HepG2 (cell line): ENCODE data around the gene GRAMD2A. TPM values are rescaled to one million over a fixed set of nuclear protein-coding genes. Genes with fewer than 3 reads are reported as not detected.
A peak's percentile ranks its signal among the peaks of the same experiment; 100 is the strongest.

ENCODE experiments used
- CAMTA2 ChIP-seq: sonication (generic); formaldehyde crosslinking; IDR thresholded peaks from 2 replicates; pipeline ENCODE4 v1.4.0; 2020; ENCODE audit warnings: mild to moderate bottlenecking, missing genetic modification reagents, borderline replicate concordance
- CHCHD3 ChIP-seq: sonication (generic); formaldehyde crosslinking; IDR thresholded peaks from 2 replicates; pipeline ENCODE4 v1.8.0; 2022; ENCODE audit warnings: mild to moderate bottlenecking, missing genetic modification reagents, moderate library complexity
- RXRA ChIP-seq: sonication (generic); formaldehyde crosslinking; IDR thresholded peaks from 2 replicates; pipeline ENCODE4 v1.5.1; 2020; ENCODE audit warnings: missing genetic modification reagents
- SYNCRIP ChIP-seq: fragments of 200-400 bp; formaldehyde crosslinking; IDR thresholded peaks from 2 replicates; pipeline ENCODE4 v1.6.1; 2018; ENCODE audit warnings: mild to moderate bottlenecking, low read depth, low read length; ENCODE audit not compliant: insufficient read depth
- ZNF274 ChIP-seq: sonication (generic); formaldehyde crosslinking; IDR thresholded peaks from 2 replicates; pipeline ENCODE4 v1.5.1; 2020; ENCODE audit warnings: mild to moderate bottlenecking, missing genetic modification reagents
- ZNF430 ChIP-seq: sonication (generic); formaldehyde crosslinking; IDR thresholded peaks from 2 replicates; pipeline ENCODE4 v1.9.0; 2021; ENCODE audit warnings: mild to moderate bottlenecking, missing genetic modification reagents
- ZNF451 ChIP-seq: sonication (generic); formaldehyde crosslinking; IDR thresholded peaks from 2 replicates; pipeline ENCODE4 v1.5.0; 2020; ENCODE audit warnings: mild to moderate bottlenecking, missing genetic modification reagents
- ZNF501 ChIP-seq: sonication (generic); formaldehyde crosslinking; IDR thresholded peaks from 2 replicates; pipeline ENCODE4 v1.5.1; 2020; ENCODE audit warnings: mild to moderate bottlenecking, moderate library complexity, missing genetic modification reagents
- polyA plus RNA-seq, 8 experiments: library from polyadenylated mRNA; depleted of rRNA in 3 of 8; stranded (reverse) in 7 of 8; unstranded in 1 of 8; fragments of >200 nt; fragmentation: Illumina TruSeq in 4 of 8; extraction: Trizol in 4 of 8; gene quantifications; 2 replicates each; pipeline versions ENCODE4 v1.2.1 to v1.2.3, GENCODE V29; 2011 to 2016; ENCODE audit warnings: low read depth in 4 of 8, missing spikeins in 1 of 8, mixed read lengths in 1 of 8; ENCODE audit not compliant: insufficient read depth in 1 of 8
- total RNA-seq, 5 experiments: library from RNA; depleted of rRNA; stranded (reverse); fragments of >200 nt; fragmentation: Illumina TruSeq; extraction: Trizol; gene quantifications; 2 replicates each; pipeline ENCODE4 v1.2.3, GENCODE V29; 2016; ENCODE audit warnings: low read depth in 1 of 5
- TF ChIP-seq, protein P1 (sequence below): sonication (generic); formaldehyde crosslinking; IDR thresholded peaks from 2 replicates; pipeline ENCODE4 v1.9.0; 2022; ENCODE audit warnings: missing genetic modification reagents, mild to moderate bottlenecking, borderline replicate concordance
- TF ChIP-seq, protein P2 (sequence below): sonication (generic); formaldehyde crosslinking; IDR thresholded peaks from 2 replicates; pipeline ENCODE4 v1.4.0; 2020; ENCODE audit warnings: missing genetic modification reagents, borderline replicate concordance
- TF ChIP-seq, protein P3 (sequence below): IDR thresholded peaks from 2 replicates; pipeline ENCODE4 v1.6.1; 2012; ENCODE audit warnings: inconsistent platforms
- TF ChIP-seq, protein P4 (sequence below): sonication (generic); formaldehyde crosslinking; IDR thresholded peaks from 2 replicates; pipeline ENCODE4 v1.4.0; 2020; ENCODE audit warnings: mild to moderate bottlenecking, missing genetic modification reagents
- TF ChIP-seq, protein P5 (sequence below): sonication (generic); formaldehyde crosslinking; IDR thresholded peaks from 2 replicates; pipeline ENCODE4 v1.5.1; 2020; ENCODE audit warnings: missing genetic modification reagents, mild to moderate bottlenecking, borderline replicate concordance
- TF ChIP-seq, protein P6 (sequence below): sonication (generic); formaldehyde crosslinking; IDR thresholded peaks from 2 replicates; pipeline ENCODE4 v1.4.0; 2020; ENCODE audit warnings: mild to moderate bottlenecking, missing genetic modification reagents
- TF ChIP-seq, protein P7 (sequence below): sonication (generic); formaldehyde crosslinking; IDR thresholded peaks from 2 replicates; pipeline ENCODE4 v1.5.0; 2020; ENCODE audit warnings: missing genetic modification reagents

The GRAMD2A gene
- total and polyA plus RNA-seq, 2 of the 13 experiments (the other 11 are each of a cell fraction or from before 2014, with no cell fraction given) = 0.04 TPM; not detected in 1

DNA sequence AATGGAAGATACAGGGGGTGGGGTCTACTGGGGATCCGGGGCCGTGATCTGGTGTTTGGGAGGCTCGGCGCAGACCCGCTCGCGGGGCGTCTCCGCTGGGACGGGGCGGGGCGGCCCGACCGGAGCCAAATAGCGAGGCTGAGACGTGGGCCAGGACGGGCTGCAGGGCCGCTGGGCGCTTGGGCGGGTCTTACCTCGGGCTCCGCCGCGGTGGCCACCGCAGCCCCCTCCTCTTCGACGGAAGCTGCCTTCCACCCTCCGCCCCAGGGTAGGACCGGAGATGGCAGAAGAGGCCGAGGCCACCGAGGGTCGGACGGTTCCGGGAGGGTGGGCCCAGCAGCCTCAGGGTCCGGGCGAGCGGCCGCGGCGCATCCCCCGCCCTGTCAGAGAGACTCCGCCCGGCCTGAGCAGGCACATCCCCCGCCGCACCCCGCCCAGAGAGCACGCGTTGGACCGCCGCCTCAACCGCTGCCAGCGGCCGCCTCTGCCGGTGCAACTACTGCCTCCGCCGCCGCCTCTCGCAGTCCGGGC is 80.0 kb downstream of the GRAMD2A start (continued):
- TF ChIP-seq ZNF501 (CRISPR knock-in tag) = 0 out of 2 replicates have a peak, but pooled peaks have one; percentile 25
- peak; percentile 44; the same call in 1 of the 2 replicates for TF ChIP-seq RXRA (CRISPR knock-in tag)
- TF ChIP-seq SYNCRIP = no peak
- no peak for TF ChIP-seq ZNF451 (CRISPR knock-in tag)
- no peak; the same call in 1 of the 2 replicates for TF ChIP-seq ZNF274 (CRISPR knock-in tag)
- 0 out of 2 replicates have a peak, but pooled peaks have one; percentile 39 for TF ChIP-seq CHCHD3 (CRISPR knock-in tag)
- TF ChIP-seq, protein P1, sequence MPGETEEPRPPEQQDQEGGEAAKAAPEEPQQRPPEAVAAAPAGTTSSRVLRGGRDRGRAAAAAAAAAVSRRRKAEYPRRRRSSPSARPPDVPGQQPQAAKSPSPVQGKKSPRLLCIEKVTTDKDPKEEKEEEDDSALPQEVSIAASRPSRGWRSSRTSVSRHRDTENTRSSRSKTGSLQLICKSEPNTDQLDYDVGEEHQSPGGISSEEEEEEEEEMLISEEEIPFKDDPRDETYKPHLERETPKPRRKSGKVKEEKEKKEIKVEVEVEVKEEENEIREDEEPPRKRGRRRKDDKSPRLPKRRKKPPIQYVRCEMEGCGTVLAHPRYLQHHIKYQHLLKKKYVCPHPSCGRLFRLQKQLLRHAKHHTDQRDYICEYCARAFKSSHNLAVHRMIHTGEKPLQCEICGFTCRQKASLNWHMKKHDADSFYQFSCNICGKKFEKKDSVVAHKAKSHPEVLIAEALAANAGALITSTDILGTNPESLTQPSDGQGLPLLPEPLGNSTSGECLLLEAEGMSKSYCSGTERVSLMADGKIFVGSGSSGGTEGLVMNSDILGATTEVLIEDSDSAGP (CRISPR knock-in tag) = no peak
- TF ChIP-seq, protein P2, sequence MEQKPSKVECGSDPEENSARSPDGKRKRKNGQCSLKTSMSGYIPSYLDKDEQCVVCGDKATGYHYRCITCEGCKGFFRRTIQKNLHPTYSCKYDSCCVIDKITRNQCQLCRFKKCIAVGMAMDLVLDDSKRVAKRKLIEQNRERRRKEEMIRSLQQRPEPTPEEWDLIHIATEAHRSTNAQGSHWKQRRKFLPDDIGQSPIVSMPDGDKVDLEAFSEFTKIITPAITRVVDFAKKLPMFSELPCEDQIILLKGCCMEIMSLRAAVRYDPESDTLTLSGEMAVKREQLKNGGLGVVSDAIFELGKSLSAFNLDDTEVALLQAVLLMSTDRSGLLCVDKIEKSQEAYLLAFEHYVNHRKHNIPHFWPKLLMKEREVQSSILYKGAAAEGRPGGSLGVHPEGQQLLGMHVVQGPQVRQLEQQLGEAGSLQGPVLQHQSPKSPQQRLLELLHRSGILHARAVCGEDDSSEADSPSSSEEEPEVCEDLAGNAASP (CRISPR knock-in tag) = peak; percentile 16; the same call in 1 of the 2 replicates
- TF ChIP-seq ZNF430 = peak; percentile 77
- TF ChIP-seq, protein P3, sequence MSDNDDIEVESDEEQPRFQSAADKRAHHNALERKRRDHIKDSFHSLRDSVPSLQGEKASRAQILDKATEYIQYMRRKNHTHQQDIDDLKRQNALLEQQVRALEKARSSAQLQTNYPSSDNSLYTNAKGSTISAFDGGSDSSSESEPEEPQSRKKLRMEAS = peak; percentile 50; the same call in 1 of the 2 replicates
- TF ChIP-seq, protein P4, sequence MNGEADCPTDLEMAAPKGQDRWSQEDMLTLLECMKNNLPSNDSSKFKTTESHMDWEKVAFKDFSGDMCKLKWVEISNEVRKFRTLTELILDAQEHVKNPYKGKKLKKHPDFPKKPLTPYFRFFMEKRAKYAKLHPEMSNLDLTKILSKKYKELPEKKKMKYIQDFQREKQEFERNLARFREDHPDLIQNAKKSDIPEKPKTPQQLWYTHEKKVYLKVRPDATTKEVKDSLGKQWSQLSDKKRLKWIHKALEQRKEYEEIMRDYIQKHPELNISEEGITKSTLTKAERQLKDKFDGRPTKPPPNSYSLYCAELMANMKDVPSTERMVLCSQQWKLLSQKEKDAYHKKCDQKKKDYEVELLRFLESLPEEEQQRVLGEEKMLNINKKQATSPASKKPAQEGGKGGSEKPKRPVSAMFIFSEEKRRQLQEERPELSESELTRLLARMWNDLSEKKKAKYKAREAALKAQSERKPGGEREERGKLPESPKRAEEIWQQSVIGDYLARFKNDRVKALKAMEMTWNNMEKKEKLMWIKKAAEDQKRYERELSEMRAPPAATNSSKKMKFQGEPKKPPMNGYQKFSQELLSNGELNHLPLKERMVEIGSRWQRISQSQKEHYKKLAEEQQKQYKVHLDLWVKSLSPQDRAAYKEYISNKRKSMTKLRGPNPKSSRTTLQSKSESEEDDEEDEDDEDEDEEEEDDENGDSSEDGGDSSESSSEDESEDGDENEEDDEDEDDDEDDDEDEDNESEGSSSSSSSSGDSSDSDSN (CRISPR knock-in tag) = peak; percentile 77
- peak; percentile 89; the same call in 1 of the 2 replicates for TF ChIP-seq CAMTA2 (CRISPR knock-in tag)
- TF ChIP-seq, protein P5, sequence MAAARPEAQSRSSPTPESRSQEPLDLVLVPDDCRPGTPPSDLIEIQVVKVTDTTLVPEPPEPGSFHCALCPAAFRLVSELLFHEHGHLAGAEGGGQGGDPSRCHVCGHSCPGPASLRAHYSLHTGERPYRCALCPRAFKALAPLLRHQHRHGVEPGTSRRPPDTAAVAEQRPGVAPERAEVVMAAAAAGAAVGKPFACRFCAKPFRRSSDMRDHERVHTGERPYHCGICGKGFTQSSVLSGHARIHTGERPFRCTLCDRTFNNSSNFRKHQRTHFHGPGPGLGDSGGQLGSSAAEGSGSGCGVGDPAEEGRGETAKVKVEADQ (CRISPR knock-in tag) = no peak
- TF ChIP-seq, protein P6, sequence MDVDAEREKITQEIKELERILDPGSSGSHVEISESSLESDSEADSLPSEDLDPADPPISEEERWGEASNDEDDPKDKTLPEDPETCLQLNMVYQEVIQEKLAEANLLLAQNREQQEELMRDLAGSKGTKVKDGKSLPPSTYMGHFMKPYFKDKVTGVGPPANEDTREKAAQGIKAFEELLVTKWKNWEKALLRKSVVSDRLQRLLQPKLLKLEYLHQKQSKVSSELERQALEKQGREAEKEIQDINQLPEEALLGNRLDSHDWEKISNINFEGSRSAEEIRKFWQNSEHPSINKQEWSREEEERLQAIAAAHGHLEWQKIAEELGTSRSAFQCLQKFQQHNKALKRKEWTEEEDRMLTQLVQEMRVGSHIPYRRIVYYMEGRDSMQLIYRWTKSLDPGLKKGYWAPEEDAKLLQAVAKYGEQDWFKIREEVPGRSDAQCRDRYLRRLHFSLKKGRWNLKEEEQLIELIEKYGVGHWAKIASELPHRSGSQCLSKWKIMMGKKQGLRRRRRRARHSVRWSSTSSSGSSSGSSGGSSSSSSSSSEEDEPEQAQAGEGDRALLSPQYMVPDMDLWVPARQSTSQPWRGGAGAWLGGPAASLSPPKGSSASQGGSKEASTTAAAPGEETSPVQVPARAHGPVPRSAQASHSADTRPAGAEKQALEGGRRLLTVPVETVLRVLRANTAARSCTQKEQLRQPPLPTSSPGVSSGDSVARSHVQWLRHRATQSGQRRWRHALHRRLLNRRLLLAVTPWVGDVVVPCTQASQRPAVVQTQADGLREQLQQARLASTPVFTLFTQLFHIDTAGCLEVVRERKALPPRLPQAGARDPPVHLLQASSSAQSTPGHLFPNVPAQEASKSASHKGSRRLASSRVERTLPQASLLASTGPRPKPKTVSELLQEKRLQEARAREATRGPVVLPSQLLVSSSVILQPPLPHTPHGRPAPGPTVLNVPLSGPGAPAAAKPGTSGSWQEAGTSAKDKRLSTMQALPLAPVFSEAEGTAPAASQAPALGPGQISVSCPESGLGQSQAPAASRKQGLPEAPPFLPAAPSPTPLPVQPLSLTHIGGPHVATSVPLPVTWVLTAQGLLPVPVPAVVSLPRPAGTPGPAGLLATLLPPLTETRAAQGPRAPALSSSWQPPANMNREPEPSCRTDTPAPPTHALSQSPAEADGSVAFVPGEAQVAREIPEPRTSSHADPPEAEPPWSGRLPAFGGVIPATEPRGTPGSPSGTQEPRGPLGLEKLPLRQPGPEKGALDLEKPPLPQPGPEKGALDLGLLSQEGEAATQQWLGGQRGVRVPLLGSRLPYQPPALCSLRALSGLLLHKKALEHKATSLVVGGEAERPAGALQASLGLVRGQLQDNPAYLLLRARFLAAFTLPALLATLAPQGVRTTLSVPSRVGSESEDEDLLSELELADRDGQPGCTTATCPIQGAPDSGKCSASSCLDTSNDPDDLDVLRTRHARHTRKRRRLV (CRISPR knock-in tag) = 0 out of 2 replicates have a peak, but pooled peaks have one; percentile 78
- TF ChIP-seq, protein P7, sequence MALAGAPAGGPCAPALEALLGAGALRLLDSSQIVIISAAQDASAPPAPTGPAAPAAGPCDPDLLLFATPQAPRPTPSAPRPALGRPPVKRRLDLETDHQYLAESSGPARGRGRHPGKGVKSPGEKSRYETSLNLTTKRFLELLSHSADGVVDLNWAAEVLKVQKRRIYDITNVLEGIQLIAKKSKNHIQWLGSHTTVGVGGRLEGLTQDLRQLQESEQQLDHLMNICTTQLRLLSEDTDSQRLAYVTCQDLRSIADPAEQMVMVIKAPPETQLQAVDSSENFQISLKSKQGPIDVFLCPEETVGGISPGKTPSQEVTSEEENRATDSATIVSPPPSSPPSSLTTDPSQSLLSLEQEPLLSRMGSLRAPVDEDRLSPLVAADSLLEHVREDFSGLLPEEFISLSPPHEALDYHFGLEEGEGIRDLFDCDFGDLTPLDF (CRISPR knock-in tag) = 0 out of 2 replicates have a peak, but pooled peaks have one; percentile 42
